ENCODE data around the gene TMEM255B. TPM values are rescaled to one million over a fixed set of nuclear protein-coding genes. Genes with fewer than 3 reads are reported as not detected.

TMEM255B gene
- total and polyA plus RNA-seq, 4 experiments from 2014 or later = 0.07 to 1.00 (median 0.90) TPM; not detected in 1

- peaks cover 0 to 17% (median 8%) of the 10 kb centered on the region in 8 donors for H3K9me3 Mint-ChIP-seq
- peaks cover 8 to 14% (median 11%) of the 10 kb centered on the region in 4 donors for H3K4me1 Mint-ChIP-seq
- DNase-seq = no peak
- H3K36me3 Mint-ChIP-seq = no peaks in the 10 kb centered on the region
- Histone ChIP-seq H3K27me3 (ENCODE audit: insufficient read depth, low read length) (no peaks in the 10 kb centered on the region), H3K4me1 (ENCODE audit: insufficient read depth, low read length) (peaks cover 9% of the 10 kb centered on the region), H3K9me3 (ENCODE audit: control insufficient read depth in 1 of 2, low read length in 2 of 2) (peaks cover 0 to 6% of the 10 kb centered on the region in 2 donors), H3K4me3 (ENCODE audit: low read length in 2 of 2) (no peak overlapping the region), H3K36me3 (ENCODE audit: insufficient read depth, low read length) (no peaks in the 10 kb centered on the region), H3K27ac (ENCODE audit: low read depth, low read length) (no peak overlapping the region)
- ChIA-PET POLR2A (ENCODE audit: partially characterized antibody) (no interaction called here), CTCF (ENCODE audit: partially characterized antibody) (no interaction called here)
- intact Hi-C loops (cut with micrococcal nuclease) = no loop called here
- no peaks in the 10 kb centered on the region for H3K27me3 Mint-ChIP-seq
- no peak overlapping the region for H3K27ac Mint-ChIP-seq
- H3K4me3 Mint-ChIP-seq = no peak overlapping the region
Measured at GRCh38 chr13:113811081-113811928, 52.3 kb downstream of the TMEM255B start.

- peaks cover 1 to 2% of the 10 kb centered on the region in 2 donors for H3K27me3 Mint-ChIP-seq
- no peak overlapping the region for H3K4me3 Mint-ChIP-seq
- H3K27ac ChIP-seq (ENCODE audit: low read depth, low read length) = no peak overlapping the region
- no peaks in the 10 kb centered on the region for H3K36me3 ChIP-seq (ENCODE audit: insufficient read depth, low read length)
- no peaks in the 10 kb centered on the region for H3K27me3 ChIP-seq (ENCODE audit: insufficient read depth, low read length)
- no peak for DNase-seq
- peaks cover 0 to 6% of the 10 kb centered on the region in 2 donors for H3K9me3 ChIP-seq (ENCODE audit: control insufficient read depth in 1 of 2, low read length in 2 of 2)
- ChIA-PET CTCF (ENCODE audit: partially characterized antibody) (no interaction called here), POLR2A (ENCODE audit: partially characterized antibody) (no interaction called here)
- no peaks in the 10 kb centered on the region for H3K36me3 Mint-ChIP-seq
- H3K27ac Mint-ChIP-seq = no peak overlapping the region
- H3K4me1 Mint-ChIP-seq = peaks cover 12 to 24% (median 18%) of the 10 kb centered on the region in 4 donors
- H3K9me3 Mint-ChIP-seq = peaks cover 0 to 17% (median 8%) of the 10 kb centered on the region in 8 donors
- no peak overlapping the region for H3K4me3 ChIP-seq (ENCODE audit: low read length in 2 of 2)
- H3K4me1 ChIP-seq (ENCODE audit: insufficient read depth, low read length) = peaks cover 15% of the 10 kb centered on the region
- intact Hi-C loops (cut with micrococcal nuclease) = no loop called here
Measured at GRCh38 chr13:113812178-113813040, 53.4 kb downstream of the TMEM255B start.

DNA sequence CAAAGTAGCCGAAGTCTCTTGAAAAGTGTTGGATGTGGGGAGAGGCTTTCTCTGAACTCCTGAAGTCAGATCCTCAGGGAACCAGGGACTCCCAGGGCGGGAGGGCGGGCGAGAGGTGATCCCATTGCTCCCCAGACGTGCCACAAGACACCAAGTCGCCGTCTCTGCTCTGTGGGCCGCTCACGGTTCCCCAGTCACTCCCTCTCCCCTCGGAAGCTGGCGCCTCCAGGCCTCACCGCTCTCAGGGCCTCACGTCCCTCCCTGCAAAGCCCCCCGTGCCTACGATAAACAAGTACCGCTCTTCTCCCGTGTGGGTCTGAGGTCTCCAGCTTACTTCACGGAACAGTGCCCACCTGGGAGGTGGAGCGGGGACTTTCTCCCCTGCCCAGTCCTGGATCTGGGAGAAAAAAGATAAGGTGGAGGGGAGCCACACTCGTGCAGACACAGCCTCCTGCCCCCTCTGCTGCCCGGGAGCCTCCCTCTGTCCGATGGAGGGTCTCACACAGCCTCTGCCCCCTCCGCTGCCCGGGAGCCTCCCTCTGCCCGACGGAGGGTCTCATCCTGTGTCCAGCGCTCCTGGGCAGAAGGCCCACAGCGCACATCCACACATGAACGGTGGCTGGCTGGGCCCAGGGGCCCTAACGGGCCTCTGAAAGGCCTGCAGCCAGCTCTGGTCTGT lies 54.2 kb downstream of the TMEM255B start:
- ChIA-PET POLR2A (ENCODE audit: partially characterized antibody) (no interaction called here), CTCF (ENCODE audit: partially characterized antibody) (no interaction called here)
- no peak overlapping the region for H3K27ac Mint-ChIP-seq
- H3K36me3 Mint-ChIP-seq = peaks cover 0 to 2% of the 10 kb centered on the region in 2 donors
- no peak overlapping the region for H3K4me3 ChIP-seq (ENCODE audit: low read length in 2 of 2)
- H3K27me3 ChIP-seq (ENCODE audit: insufficient read depth, low read length) = no peaks in the 10 kb centered on the region
- H3K4me1 Mint-ChIP-seq = peaks cover 14 to 27% (median 20%) of the 10 kb centered on the region in 4 donors
- DNase-seq = no peak
- intact Hi-C loops (cut with micrococcal nuclease) = no loop called here
- no peak overlapping the region for H3K27ac ChIP-seq (ENCODE audit: low read depth, low read length)
- H3K36me3 ChIP-seq (ENCODE audit: insufficient read depth, low read length) = no peaks in the 10 kb centered on the region
- H3K9me3 Mint-ChIP-seq = peaks cover 0 to 13% (median 6%) of the 10 kb centered on the region in 8 donors
- H3K9me3 ChIP-seq (ENCODE audit: control insufficient read depth in 1 of 2, low read length in 2 of 2) = peaks cover 0 to 1% of the 10 kb centered on the region in 2 donors
- peaks cover 1 to 2% of the 10 kb centered on the region in 2 donors for H3K27me3 Mint-ChIP-seq
- H3K4me3 Mint-ChIP-seq = no peak overlapping the region
- H3K4me1 ChIP-seq (ENCODE audit: insufficient read depth, low read length) = peaks cover 15% of the 10 kb centered on the region

- Histone ChIP-seq H3K9me3 (ENCODE audit: control insufficient read depth in 1 of 2, low read length in 2 of 2) (no peaks in the 10 kb centered on the region), H3K27ac (ENCODE audit: low read depth, low read length) (no peak overlapping the region), H3K4me3 (ENCODE audit: low read length in 2 of 2) (no peak overlapping the region), H3K36me3 (ENCODE audit: insufficient read depth, low read length) (no peaks in the 10 kb centered on the region), H3K4me1 (ENCODE audit: insufficient read depth, low read length) (peaks cover 15% of the 10 kb centered on the region), H3K27me3 (ENCODE audit: insufficient read depth, low read length) (no peaks in the 10 kb centered on the region)
- DNase-seq = no peak
- Mint-ChIP-seq H3K27ac (no peak overlapping the region), H3K36me3 (peaks cover 0 to 2% of the 10 kb centered on the region in 2 donors), H3K27me3 (peaks cover 1 to 2% of the 10 kb centered on the region in 2 donors), H3K4me1 (peaks cover 14 to 27% (median 20%) of the 10 kb centered on the region in 4 donors), H3K9me3 (peaks cover 0 to 8% (median under 1%) of the 10 kb centered on the region in 8 donors), H3K4me3 (no peak overlapping the region)
- ChIA-PET CTCF (ENCODE audit: partially characterized antibody) (interaction anchor here (1.2 kb wide), 1 partner anchor 91 kb away, joined by 3 read pairs; no protein-coding TSS in a partner anchor), POLR2A (ENCODE audit: partially characterized antibody) (no interaction called here)
- intact Hi-C loops (cut with micrococcal nuclease) = no loop called here
Measured at GRCh38 chr13:113813749-113814434, 54.9 kb downstream of the TMEM255B start.

- ChIA-PET CTCF (ENCODE audit: partially characterized antibody) (interaction anchor here (0.6 to 1.2 kb wide), 2 partner anchors 90 to 412 kb away, joined by 3 read pairs; no protein-coding TSS in a partner anchor), POLR2A (ENCODE audit: partially characterized antibody) (no interaction called here)
- Mint-ChIP-seq H3K4me3 (no peak overlapping the region), H3K27me3 (peaks cover 1 to 2% of the 10 kb centered on the region in 2 donors), H3K36me3 (peaks cover 0 to 2% of the 10 kb centered on the region in 2 donors), H3K27ac (no peak overlapping the region), H3K9me3 (peaks cover 0 to 8% (median 0%) of the 10 kb centered on the region in 8 donors), H3K4me1 (peaks cover 14 to 27% (median 20%) of the 10 kb centered on the region in 4 donors)
- no peak for DNase-seq
- Histone ChIP-seq H3K27ac (ENCODE audit: low read depth, low read length) (no peak overlapping the region), H3K4me3 (ENCODE audit: low read length in 2 of 2) (no peak overlapping the region), H3K9me3 (ENCODE audit: control insufficient read depth in 1 of 2, low read length in 2 of 2) (no peaks in the 10 kb centered on the region), H3K36me3 (ENCODE audit: insufficient read depth, low read length) (no peaks in the 10 kb centered on the region), H3K27me3 (ENCODE audit: insufficient read depth, low read length) (no peaks in the 10 kb centered on the region), H3K4me1 (ENCODE audit: insufficient read depth, low read length) (peaks cover 15% of the 10 kb centered on the region)
- intact Hi-C loops (cut with micrococcal nuclease) = no loop called here
Measured at GRCh38 chr13:113814435-113814821, 55.4 kb downstream of the TMEM255B start.

DNA sequence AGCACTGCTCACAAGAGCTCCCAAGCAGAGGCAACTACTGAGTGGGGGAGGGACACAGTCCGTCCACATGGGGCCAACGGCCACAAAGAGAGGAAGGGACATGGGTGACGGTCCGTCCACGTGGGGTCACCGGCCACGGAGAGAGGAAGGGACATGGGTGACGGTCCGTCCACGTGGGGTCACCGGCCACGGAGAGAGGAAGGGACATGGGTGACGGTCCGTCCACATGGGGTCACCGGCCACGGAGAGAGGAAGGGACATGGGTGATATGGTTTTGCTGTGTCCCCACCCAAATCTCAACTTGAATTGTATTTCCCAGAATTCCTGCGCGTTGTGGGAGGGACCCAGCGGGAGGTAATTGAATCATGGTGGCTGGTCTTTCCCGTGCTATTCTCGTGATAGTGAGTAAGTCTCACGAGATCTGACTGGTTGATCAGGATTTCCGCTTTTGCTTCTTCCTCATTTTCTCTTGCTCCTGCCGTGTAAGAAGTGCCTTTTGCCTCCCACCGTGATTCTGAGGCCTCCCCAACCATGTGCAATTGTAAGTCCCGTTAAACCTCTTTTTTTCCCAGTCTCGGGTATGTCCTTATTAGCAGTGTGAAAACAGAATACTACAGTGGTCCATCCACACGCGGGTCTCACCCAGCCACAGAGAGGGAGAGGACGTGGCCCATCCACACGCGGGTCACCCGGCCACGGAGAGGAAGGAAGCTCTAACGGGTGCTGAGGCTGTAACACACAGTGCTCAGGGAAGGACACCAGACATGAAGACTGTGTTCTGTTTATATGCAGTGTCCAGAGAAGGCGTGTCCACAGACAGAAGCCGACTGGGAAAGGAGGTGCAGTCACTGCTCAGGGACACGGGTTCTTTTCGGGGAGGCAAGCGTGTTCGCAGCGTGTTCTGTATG lies 56.4 kb downstream of the TMEM255B start:
- H3K9me3 ChIP-seq (ENCODE audit: control insufficient read depth in 1 of 2, low read length in 2 of 2) = no peaks in the 10 kb centered on the region
- H3K4me1 Mint-ChIP-seq = peaks cover 14 to 27% (median 20%) of the 10 kb centered on the region in 4 donors
- peak overlapping the region; percentile 33 to 34 for H3K4me3 ChIP-seq (ENCODE audit: low read length in 2 of 2)
- H3K4me1 ChIP-seq (ENCODE audit: insufficient read depth, low read length) = peaks cover 15% of the 10 kb centered on the region
- no peak overlapping the region for H3K27ac ChIP-seq (ENCODE audit: low read depth, low read length)
- no peaks in the 10 kb centered on the region for H3K27me3 ChIP-seq (ENCODE audit: insufficient read depth, low read length)
- peak overlapping the region; percentile 2 to 84 (median 66) for H3K27ac Mint-ChIP-seq
- peaks cover 0 to 2% of the 10 kb centered on the region in 2 donors for H3K36me3 Mint-ChIP-seq
- peak overlapping the region; percentile 83 to 94 (median 87) for H3K4me3 Mint-ChIP-seq
- ChIA-PET CTCF (ENCODE audit: partially characterized antibody) (interaction anchor here (0.6 to 1.2 kb wide), 2 partner anchors 89 to 411 kb away, joined by 3 read pairs; no protein-coding TSS in a partner anchor), POLR2A (ENCODE audit: partially characterized antibody) (no interaction called here)
- peaks cover 0 to 3% (median 0%) of the 10 kb centered on the region in 8 donors for H3K9me3 Mint-ChIP-seq
- intact Hi-C loops (cut with micrococcal nuclease) = loop anchor here (2.0 to 5.0 kb wide), 4 partner anchors 31 to 419 kb away; partner anchors contain the start of genes CDC16 and RASA3
- H3K27me3 Mint-ChIP-seq = peaks cover 1 to 2% of the 10 kb centered on the region in 2 donors
- DNase-seq = peak in 4 of 5 donors; percentile 12 to 30 (median 20)
- no peaks in the 10 kb centered on the region for H3K36me3 ChIP-seq (ENCODE audit: insufficient read depth, low read length)

Data from CD4-positive, alpha-beta memory T cell (primary cell).